ENCODE measurements around the gene DNAJC15.

DNA sequence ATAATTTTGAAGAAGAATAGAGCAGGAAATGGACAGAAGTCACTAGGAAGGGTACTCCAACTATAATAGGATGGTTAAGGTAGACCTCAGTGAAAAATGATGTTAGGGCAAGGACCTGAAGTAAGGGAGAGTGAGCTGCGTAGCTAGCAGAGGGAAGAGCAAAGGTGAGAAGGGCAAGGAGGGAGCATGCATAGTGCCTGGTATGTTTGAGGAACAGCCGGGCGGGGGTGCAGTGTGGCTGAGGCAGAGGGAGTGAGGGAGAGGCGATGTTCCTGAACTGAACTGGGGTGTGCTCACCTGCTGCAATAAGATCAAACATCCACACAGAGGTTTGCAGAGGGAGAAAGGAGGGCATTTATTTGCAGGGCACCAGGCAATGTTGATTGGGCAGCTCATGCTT, 110.4 kb downstream of the DNAJC15 start:
- TF ChIP-seq, protein P1, sequence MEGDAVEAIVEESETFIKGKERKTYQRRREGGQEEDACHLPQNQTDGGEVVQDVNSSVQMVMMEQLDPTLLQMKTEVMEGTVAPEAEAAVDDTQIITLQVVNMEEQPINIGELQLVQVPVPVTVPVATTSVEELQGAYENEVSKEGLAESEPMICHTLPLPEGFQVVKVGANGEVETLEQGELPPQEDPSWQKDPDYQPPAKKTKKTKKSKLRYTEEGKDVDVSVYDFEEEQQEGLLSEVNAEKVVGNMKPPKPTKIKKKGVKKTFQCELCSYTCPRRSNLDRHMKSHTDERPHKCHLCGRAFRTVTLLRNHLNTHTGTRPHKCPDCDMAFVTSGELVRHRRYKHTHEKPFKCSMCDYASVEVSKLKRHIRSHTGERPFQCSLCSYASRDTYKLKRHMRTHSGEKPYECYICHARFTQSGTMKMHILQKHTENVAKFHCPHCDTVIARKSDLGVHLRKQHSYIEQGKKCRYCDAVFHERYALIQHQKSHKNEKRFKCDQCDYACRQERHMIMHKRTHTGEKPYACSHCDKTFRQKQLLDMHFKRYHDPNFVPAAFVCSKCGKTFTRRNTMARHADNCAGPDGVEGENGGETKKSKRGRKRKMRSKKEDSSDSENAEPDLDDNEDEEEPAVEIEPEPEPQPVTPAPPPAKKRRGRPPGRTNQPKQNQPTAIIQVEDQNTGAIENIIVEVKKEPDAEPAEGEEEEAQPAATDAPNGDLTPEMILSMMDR (IDR thresholded peaks at IDR 0.05): no peak
- TF ChIP-seq POLR2A (IDR thresholded peaks at IDR 0.05): no peak
